Tibial nerve (tissue), 4 donors: Measurements from ENCODE around the gene TNIK.

Source experiments
- CTCF ChIP-seq, 5 experiments: fragments of 200-600 bp in 3 of 5; fragments of 450-650 bp in 2 of 5; sonication (generic) in 3 of 5; IDR thresholded peaks; one replicate each; pipeline ENCODE4 v1.5.1; 2016 to 2019; ENCODE audit warnings: antibody characterized with exemption in 5 of 5, mild to moderate bottlenecking in 3 of 5, moderate library complexity in 2 of 5
- EP300 ChIP-seq, 2 donors: sonication (generic); formaldehyde crosslinking; IDR thresholded peaks; one replicate each; pipeline ENCODE4 v1.6.1; 2017; ENCODE audit warnings: antibody characterized with exemption in 2 of 2, mild to moderate bottlenecking in 1 of 2
- POLR2A ChIP-seq, 2 donors: fragments of 450-650 bp; IDR thresholded peaks; one replicate each; pipeline ENCODE4 v1.6.1; 2017; ENCODE audit warnings: antibody characterized with exemption in 2 of 2, mild to moderate bottlenecking in 2 of 2, moderate library complexity in 2 of 2

GRCh38 chr3:171230865-171231264, 229.3 kb downstream of the TNIK start:
- TF ChIP-seq CTCF (IDR thresholded peaks at IDR 0.05) (no peak), POLR2A (IDR thresholded peaks at IDR 0.05) (no peak), EP300 (IDR thresholded peaks at IDR 0.05) (no peak)
